ENCODE data around the gene SLC22A4. TPM values are rescaled to one million over a fixed set of nuclear protein-coding genes. Genes with fewer than 3 reads are reported as not detected.
A peak's percentile ranks its signal among the peaks of the same experiment; 100 is the strongest.

Gene SLC22A4
- total RNA-seq, 4 donors from 2014 or later: 1.9 to 4.2 (median 2.5) TPM

DNA sequence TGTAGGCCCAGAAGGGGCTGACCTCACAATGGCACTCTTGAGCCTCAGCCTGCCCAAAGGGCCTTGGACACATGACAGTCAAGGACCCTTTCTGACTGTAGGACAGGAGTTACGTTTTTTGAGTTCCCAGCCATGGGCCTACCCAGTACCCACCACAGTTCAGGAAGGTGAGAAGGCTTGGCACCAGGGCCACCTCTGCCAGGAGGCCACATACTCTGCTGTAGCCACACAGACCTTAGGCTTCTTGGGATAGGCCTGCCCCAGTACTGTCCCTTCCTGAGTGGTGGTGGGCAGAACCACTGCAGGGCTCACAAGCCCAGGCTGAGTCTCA, 23.9 kb upstream of the SLC22A4 start:
- TF ChIP-seq EP300 (IDR thresholded peaks at IDR 0.05): no peak
- no peak for TF ChIP-seq POLR2A (IDR thresholded peaks at IDR 0.05)
- Histone ChIP-seq H3K4me1 (peaks cover 0 to 86% (median 45%) of the 10 kb centered on the region in 4 donors), H3K36me3 (peaks cover 0 to 40% (median 0%) of the 10 kb centered on the region in 3 donors), H3K9me3 (no peaks in the 10 kb centered on the region), H3K4me3 (no peak overlapping the region), H3K27me3 (no peaks in the 10 kb centered on the region), H3K27ac (peak overlapping the region; percentile 49 to 98 (median 91))
- 83 to 100% methylated on average over 1 of the region's 1 CpG for whole genome bisulfite sequencing, 2 donors
- DNase-seq (ENCODE audit: low spot score in 2 of 2): no peak

DNA sequence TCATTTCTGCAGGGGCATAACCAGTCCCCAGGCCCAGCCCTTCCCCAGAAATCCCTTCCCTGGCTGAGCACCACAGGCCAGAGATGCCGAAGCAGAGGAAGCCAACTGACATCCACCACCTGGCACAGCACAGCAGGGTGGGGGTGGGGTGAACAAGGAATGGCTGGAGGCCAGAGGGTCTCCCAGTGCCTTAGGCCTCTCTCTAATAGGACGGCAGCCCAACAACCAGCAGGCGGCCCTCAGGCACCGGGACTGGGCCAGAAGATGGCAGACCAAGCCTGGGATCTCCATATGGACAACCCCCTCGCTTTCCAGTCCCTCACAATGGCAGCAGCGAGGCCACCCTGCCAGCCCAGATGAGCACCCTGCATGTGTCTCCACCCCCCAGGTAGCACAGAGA, 23.5 kb upstream of the SLC22A4 start:
- Histone ChIP-seq H3K36me3 (peaks cover 0 to 40% (median 0%) of the 10 kb centered on the region in 3 donors), H3K4me3 (no peak overlapping the region), H3K27me3 (no peaks in the 10 kb centered on the region), H3K27ac (peak overlapping the region; percentile 49 to 98 (median 91)), H3K9me3 (no peaks in the 10 kb centered on the region), H3K4me1 (peaks cover 0 to 82% (median 41%) of the 10 kb centered on the region in 4 donors)
- WGBS, 2 donors: 33 to 67% methylated on average over 1 to 6 of the region's 6 CpGs
- no peak for DNase-seq (ENCODE audit: low spot score in 2 of 2)
- no peak for TF ChIP-seq EP300 (IDR thresholded peaks at IDR 0.05)
- no peak for TF ChIP-seq POLR2A (IDR thresholded peaks at IDR 0.05)
- TF ChIP-seq, protein P1, sequence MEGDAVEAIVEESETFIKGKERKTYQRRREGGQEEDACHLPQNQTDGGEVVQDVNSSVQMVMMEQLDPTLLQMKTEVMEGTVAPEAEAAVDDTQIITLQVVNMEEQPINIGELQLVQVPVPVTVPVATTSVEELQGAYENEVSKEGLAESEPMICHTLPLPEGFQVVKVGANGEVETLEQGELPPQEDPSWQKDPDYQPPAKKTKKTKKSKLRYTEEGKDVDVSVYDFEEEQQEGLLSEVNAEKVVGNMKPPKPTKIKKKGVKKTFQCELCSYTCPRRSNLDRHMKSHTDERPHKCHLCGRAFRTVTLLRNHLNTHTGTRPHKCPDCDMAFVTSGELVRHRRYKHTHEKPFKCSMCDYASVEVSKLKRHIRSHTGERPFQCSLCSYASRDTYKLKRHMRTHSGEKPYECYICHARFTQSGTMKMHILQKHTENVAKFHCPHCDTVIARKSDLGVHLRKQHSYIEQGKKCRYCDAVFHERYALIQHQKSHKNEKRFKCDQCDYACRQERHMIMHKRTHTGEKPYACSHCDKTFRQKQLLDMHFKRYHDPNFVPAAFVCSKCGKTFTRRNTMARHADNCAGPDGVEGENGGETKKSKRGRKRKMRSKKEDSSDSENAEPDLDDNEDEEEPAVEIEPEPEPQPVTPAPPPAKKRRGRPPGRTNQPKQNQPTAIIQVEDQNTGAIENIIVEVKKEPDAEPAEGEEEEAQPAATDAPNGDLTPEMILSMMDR (IDR thresholded peaks at IDR 0.05): no peak

DNA sequence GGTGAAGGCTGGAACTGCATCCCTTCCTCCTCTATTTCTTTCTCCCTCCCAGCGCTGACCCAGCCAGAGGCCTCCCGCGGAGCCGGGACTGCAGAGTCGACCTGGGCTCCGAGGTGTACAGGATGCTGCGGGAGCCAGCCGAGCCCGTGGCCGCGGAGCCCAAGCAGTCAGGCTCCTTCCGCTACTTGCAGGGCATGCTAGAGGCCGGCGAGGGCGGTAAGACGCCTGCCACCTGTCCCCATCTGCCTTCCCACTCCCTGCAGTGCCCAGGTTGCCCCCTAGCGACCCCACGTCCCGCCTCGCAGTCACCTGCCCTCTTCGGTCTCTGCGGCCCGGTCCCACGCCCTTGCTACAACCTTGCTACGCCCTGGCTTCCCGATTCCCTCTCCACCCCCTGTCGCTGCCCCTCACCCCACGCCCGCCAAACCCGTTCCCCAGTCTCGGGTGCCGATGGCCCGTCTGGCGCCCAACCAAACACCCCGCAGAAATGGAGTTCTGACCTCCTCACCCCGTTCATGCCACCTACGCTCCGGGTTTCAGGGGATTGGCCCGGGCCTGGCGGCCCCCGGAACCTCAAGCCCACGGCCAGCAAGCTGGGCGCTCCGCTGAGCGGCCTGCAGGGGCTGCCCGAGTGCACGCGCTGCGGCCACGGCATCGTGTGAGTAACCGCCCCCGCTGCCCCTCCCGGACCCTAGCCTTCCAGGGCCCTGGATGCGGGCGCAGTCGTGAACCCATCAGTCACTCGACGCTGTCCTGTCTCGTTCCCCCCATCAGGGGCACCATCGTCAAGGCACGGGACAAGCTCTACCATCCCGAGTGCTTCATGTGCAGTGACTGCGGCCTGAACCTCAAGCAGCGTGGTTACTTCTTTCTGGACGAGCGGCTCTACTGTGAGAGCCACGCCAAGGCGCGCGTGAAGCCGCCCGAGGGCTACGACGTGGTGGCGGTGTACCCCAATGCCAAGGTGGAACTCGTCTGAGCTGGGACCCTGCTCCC, 22.6 kb upstream of the SLC22A4 start:
- WGBS, 2 donors: 77 to 79% methylated on average over 46 to 75 of the region's 77 CpGs
- H3K4me1 ChIP-seq: peaks cover 0 to 74% (median 33%) of the 10 kb centered on the region in 4 donors
- peaks cover 0 to 37% (median 0%) of the 10 kb centered on the region in 3 donors for H3K36me3 ChIP-seq
- TF ChIP-seq POLR2A (IDR thresholded peaks at IDR 0.05) (no peak), EP300 (IDR thresholded peaks at IDR 0.05) (no peak)
- TF ChIP-seq, protein P1 (IDR thresholded peaks at IDR 0.05): no peak
- no peak overlapping the region for H3K4me3 ChIP-seq
- no peak for DNase-seq (ENCODE audit: low spot score in 2 of 2)
- no peaks in the 10 kb centered on the region for H3K9me3 ChIP-seq
- no peaks in the 10 kb centered on the region for H3K27me3 ChIP-seq
- H3K27ac ChIP-seq: peak overlapping the region in 3 of 4 donors; percentile 85 to 98 (median 97)

DNA sequence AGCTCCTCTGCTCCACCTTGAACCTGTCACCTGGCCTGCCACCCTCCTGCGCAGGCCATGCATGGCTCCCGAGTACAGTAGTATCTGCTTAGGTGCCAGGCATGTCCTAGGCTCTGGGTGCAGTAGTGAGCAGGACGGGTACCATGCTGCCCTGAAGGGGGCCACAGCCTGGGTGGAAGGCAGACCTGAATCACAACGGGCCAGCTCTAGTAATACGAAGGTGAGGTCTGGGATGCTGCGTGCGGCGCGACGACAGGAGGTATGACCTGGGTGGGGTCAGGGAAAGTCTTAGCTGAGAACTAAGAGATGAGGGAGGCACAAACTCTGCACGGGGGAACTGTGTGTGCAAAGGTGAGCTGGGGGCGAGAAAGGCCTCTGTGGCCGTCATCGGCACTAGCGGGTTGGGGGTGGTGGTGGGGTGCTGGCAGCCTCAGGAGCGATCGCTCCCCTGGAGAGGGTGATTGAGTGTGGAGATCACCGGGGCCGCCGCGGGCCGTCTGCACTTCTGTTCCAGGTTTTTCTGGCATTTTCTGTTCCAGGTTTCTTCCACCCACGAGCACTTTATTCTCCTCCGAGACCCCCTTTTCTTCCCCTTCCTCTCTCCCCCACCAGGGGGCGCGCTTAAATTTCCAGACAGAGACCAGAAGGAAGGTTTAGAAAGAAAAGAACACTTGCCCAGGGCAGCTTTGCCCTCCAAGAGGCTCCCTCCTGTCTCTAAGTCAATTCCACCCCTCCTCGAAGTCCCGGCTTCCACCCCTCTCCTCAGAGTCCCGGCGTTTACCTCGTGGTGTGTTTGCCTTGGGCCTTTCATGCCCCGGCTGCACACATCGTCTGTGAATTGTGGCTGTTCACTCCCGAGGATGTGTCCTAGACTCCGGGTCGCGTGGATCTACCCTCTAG, 21.6 kb upstream of the SLC22A4 start:
- 52% methylated on average over 37 of the region's 37 CpGs for WGBS, 2 donors
- H3K9me3 ChIP-seq: no peaks in the 10 kb centered on the region
- no peak overlapping the region for H3K4me3 ChIP-seq
- peak; percentile 47 to 73 for DNase-seq (ENCODE audit: low spot score in 2 of 2)
- TF ChIP-seq EP300 (IDR thresholded peaks at IDR 0.05): no peak
- TF ChIP-seq, protein P1 (IDR thresholded peaks at IDR 0.05): peak; percentile 80 to 87 (median 85)
- peaks cover 0 to 68% (median 24%) of the 10 kb centered on the region in 4 donors for H3K4me1 ChIP-seq
- peaks cover 0 to 35% (median 0%) of the 10 kb centered on the region in 3 donors for H3K36me3 ChIP-seq
- no peaks in the 10 kb centered on the region for H3K27me3 ChIP-seq
- peak overlapping the region; percentile 46 to 98 (median 76) for H3K27ac ChIP-seq

DNA sequence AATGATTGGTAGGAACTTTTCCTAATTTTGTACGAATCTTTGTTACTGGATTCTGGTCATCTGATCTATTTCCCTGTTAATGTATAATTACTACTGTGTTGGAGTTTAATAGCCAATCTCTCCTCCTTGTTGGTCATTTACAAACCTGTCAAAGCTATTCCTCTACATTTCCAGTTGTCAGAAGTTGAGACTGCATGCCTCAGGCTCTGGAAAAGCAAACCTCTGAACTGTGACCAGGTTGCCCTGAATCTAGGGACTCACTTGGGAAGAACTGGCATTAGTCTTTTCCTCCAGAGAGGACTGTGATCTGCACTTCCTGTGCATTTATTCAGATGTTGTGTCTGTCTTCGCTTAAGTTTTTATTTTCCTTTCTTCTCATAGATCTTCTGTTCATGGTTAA, 20.6 kb upstream of the SLC22A4 start:
- peaks cover 0 to 35% (median 0%) of the 10 kb centered on the region in 3 donors for H3K36me3 ChIP-seq
- TF ChIP-seq, protein P1 (IDR thresholded peaks at IDR 0.05): no peak
- TF ChIP-seq EP300 (IDR thresholded peaks at IDR 0.05): no peak
- TF ChIP-seq POLR2A (IDR thresholded peaks at IDR 0.05): no peak
- 70 to 81% methylated on average over 2 of the region's 2 CpGs for WGBS, 2 donors
- no peak for DNase-seq (ENCODE audit: low spot score in 2 of 2)
- H3K4me3 ChIP-seq: no peak overlapping the region
- H3K27ac ChIP-seq: peak overlapping the region in 3 of 4 donors; percentile 55 to 98 (median 97)
- H3K27me3 ChIP-seq: no peaks in the 10 kb centered on the region
- no peaks in the 10 kb centered on the region for H3K9me3 ChIP-seq
- H3K4me1 ChIP-seq: peaks cover 0 to 68% (median 15%) of the 10 kb centered on the region in 4 donors
